GM12878 (cell line): Measurements from ENCODE around the gene LYPLAL1. TPM values are rescaled to one million over a fixed set of nuclear protein-coding genes. Genes with fewer than 3 reads are reported as not detected.

Experiments
- ATAC-seq: fragments of 200-7000 bp; cut with Tn5 transposase; 3 replicates; pipeline ENCODE4 v1.9.1; 2020; ENCODE audit warnings: mild to moderate bottlenecking, moderate library complexity
- BruUV-seq: library from RNA; stranded (reverse); fragments of 400-500 nt; replicated peaks from 2 replicates; lab custom pipeline; 2021; lab: Mats Ljungman, UMichigan
- CTCF ChIA-PET: fragments of 300-600 bp; sonication (Branson Sonifier 250); formaldehyde crosslinking; extraction: SDS; loops from one replicate; lab custom pipeline; 2021; ENCODE audit warnings: inconsistent platforms; lab: Yijun Ruan, JAX
- POLR2A ChIA-PET: fragments of 350-600 bp; formaldehyde crosslinking; extraction: SDS; loops from one replicate; lab custom pipeline; 2021; ENCODE audit warnings: inconsistent platforms; lab: Charles Lee
- RAD21 ChIA-PET: fragments of 300-600 bp; sonication (Branson Sonifier 250); formaldehyde crosslinking; loops from one replicate; lab custom pipeline; 2023; ENCODE audit warnings: antibody characterized with exemption; ENCODE audit not compliant: unreplicated experiment; lab: Charles Lee
- SMC1A ChIA-PET: fragments of 300-600 bp; sonication (Branson Sonifier 250); formaldehyde crosslinking; loops from one replicate; lab custom pipeline; 2023; ENCODE audit not compliant: unreplicated experiment, uncharacterized antibody; lab: Charles Lee
- DNase-seq: peaks from one replicate; pipeline ENCODE4 v3.0.0-alpha.2; 2011; ENCODE audit warnings: low read depth, low spot score
- FAIRE-seq: peaks from 3 replicates; lab custom pipeline; 2011; peaks lifted over from hg19 to GRCh38; lab: Jason Lieb, UNC
- H2AFZ ChIP-seq: 2 replicates; pipeline ENCODE4 v1.6.0; 2011; ENCODE audit warnings: low read depth, low read length, control low read depth; ENCODE audit not compliant: control insufficient read depth
- H3K27ac ChIP-seq: 2 replicates; pipeline ENCODE4 v1.5.1; 2011; ENCODE audit warnings: control low read depth; ENCODE audit not compliant: control insufficient read depth, insufficient read depth
- H3K27me3 ChIP-seq, 2 experiments: replicated peaks in 1 of 2; 2 replicates each; pipeline versions ENCODE4 v1.6.0 to v1.6.1; 2011; ENCODE audit warnings: low read length in 1 of 2; ENCODE audit not compliant: control insufficient read depth in 2 of 2, insufficient read depth in 2 of 2
- H3K36me3 ChIP-seq, 2 experiments: 2 replicates each; pipeline ENCODE4 v1.5.1; 2011; ENCODE audit warnings: low read length in 1 of 2; ENCODE audit not compliant: control insufficient read depth in 2 of 2, insufficient read depth in 2 of 2
- H3K4me1 ChIP-seq: 2 replicates; pipeline ENCODE4 v1.6.1; 2011; ENCODE audit warnings: mild to moderate bottlenecking, low read length, moderate library complexity, mixed read lengths; ENCODE audit not compliant: control insufficient read depth, insufficient read depth
- H3K4me2 ChIP-seq: 2 replicates; pipeline ENCODE4 v1.6.0; 2011; ENCODE audit warnings: control low read depth; ENCODE audit not compliant: control insufficient read depth, insufficient read depth
- H3K4me3 ChIP-seq: fragments of 200-600 bp; sonication (generic); 2 replicates; pipeline ENCODE4 v1.5.1; 2016
- H3K79me2 ChIP-seq: 2 replicates; pipeline ENCODE4 v1.6.0; 2011; ENCODE audit warnings: low read length; ENCODE audit not compliant: control insufficient read depth, insufficient read depth
- H3K9ac ChIP-seq: 2 replicates; pipeline ENCODE4 v1.8.0; 2011; ENCODE audit warnings: low read length, control low read depth, mixed read lengths; ENCODE audit not compliant: control insufficient read depth, insufficient read depth
- H3K9me3 ChIP-seq: replicated peaks from 3 replicates; pipeline ENCODE4 v1.5.1; 2011; ENCODE audit warnings: mild to moderate bottlenecking, low read length; ENCODE audit not compliant: control insufficient read depth, insufficient read depth
- H4K20me1 ChIP-seq: 2 replicates; pipeline ENCODE4 v1.6.0; 2011; ENCODE audit not compliant: control insufficient read depth, insufficient read depth
- NFXL1 ChIP-seq: fragments of 450-650 bp; IDR thresholded peaks from 2 replicates; pipeline ENCODE4 v1.6.1; 2017; ENCODE audit warnings: antibody characterized with exemption, mild to moderate bottlenecking, borderline replicate concordance
- SMAD1 ChIP-seq: fragments of 450-650 bp; IDR thresholded peaks from 2 replicates; pipeline ENCODE4 v1.6.1; 2018; ENCODE audit warnings: mild to moderate bottlenecking, low read depth; ENCODE audit not compliant: partially characterized antibody
- SP1 ChIP-seq: IDR thresholded peaks from one replicate; pipeline ENCODE4 v1.6.1; 2011; ENCODE audit warnings: low read depth, low read length
- STAT1 ChIP-seq: fragments of 450-650 bp; conservative IDR thresholded peaks from 2 replicates; pipeline ENCODE4 v1.6.1; 2014; ENCODE audit warnings: antibody characterized with exemption, mild to moderate bottlenecking
- ZNF24 ChIP-seq: fragments of 450-650 bp; IDR thresholded peaks from 2 replicates; pipeline ENCODE4 v1.6.1; 2017; ENCODE audit warnings: antibody characterized with exemption, mild to moderate bottlenecking
- WGBS: methylation state at CpG from one replicate; pipeline ENCODE4 v1.1.6; 2016; ENCODE audit warnings: low lambda C conversion rate; ENCODE audit not compliant: insufficient replicate concordance, insufficient coverage; ENCODE audit errors: missing lambda C conversion rate; 5-methylcytosine and 5-hydroxymethylcytosine counted together
- in situ Hi-C: fragments of 300-500 bp; cut with MboI; formaldehyde crosslinking; loops from 9 replicates; pipeline ENCODE4 v1.14.3; 2018; ENCODE audit warnings: mixed read lengths
- intact Hi-C: fragments of 100-400 bp; cut with micrococcal nuclease; formaldehyde crosslinking; loops from one replicate; pipeline ENCODE4 v1.14.2; 2022; ENCODE audit not compliant: unreplicated experiment
- polyA plus RNA-seq, 11 experiments: library from polyadenylated mRNA; depleted of rRNA in 4 of 11; unstranded in 6 of 11; stranded (reverse) in 5 of 11; fragments of >200 nt; fragmentation: Nextera tagmentation in 4 of 11; fragmentation: Illumina TruSeq in 1 of 11; extraction: Ambion mirVana in 4 of 11; extraction: Trizol in 1 of 11; gene quantifications; 1 replicate in 1 of 11; 2 replicates in 10 of 11; pipeline versions ENCODE4 v1.2.1 to v1.2.3, GENCODE V29; 2011 to 2016; ENCODE audit warnings: inconsistent platforms in 2 of 11, missing spikeins in 2 of 11, low read depth in 1 of 11
- total RNA-seq, 4 experiments: library from RNA; depleted of rRNA in 3 of 4; stranded (reverse); fragments of >200 nt in 3 of 4; fragmentation: Illumina TruSeq in 1 of 4; extraction: Trizol in 1 of 4; gene quantifications; 2 replicates each; pipeline versions ENCODE4 v1.2.1 to v1.2.3, GENCODE V29; 2013 to 2021
- TF ChIP-seq, protein P1 (sequence below): IDR thresholded peaks from 2 replicates; pipeline ENCODE4 v1.6.1; 2011; ENCODE audit warnings: borderline replicate concordance, low read depth, mild to moderate bottlenecking, moderate library complexity, low read length; ENCODE audit not compliant: insufficient read depth, poor library complexity, severe bottlenecking
- TF ChIP-seq, protein P2 (sequence below): IDR thresholded peaks from 2 replicates; pipeline ENCODE4 v1.6.1; 2012; ENCODE audit warnings: low read depth, low read length, improper control_type of control experiment

Gene LYPLAL1
- total and polyA plus RNA-seq, 10 of the 15 experiments (the other 5 are each of a cell fraction or from before 2014, with no cell fraction given) = 19.4 to 112 (median 40.5) TPM

DNA sequence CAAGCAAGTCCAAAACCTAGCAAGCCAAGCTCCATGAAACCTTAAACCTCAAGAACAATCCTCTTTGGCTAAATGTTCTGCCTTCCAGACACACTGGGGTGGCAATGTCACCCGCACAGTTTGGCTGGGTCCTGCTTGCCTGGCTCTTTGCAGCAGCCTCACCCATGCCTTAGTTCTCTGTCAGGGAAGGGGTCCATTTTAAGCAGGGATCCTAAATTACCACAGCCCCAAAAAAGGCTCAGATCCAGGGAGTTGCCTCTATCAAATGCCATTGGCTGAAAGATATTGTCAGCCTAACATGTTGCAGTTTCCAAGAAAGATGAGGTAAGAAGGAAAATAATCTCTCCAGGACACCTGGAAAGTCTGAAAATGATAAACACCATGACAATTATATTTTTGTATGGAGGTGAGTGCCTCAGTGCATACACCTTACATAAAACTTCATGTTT lies 26.1 kb upstream of the LYPLAL1 start:
- in situ Hi-C loops (no loop called here), intact Hi-C loops (no loop called here)
- ChIA-PET CTCF (no interaction called here), SMC1A (no interaction called here), RAD21 (no interaction called here), POLR2A (no interaction called here)
- no peak overlapping the region for H2AFZ ChIP-seq
- H3K9me3 ChIP-seq = no peaks in the 10 kb centered on the region
- no peak overlapping the region for H3K9ac ChIP-seq
- no TSS peak for BruUV-seq
- H3K4me2 ChIP-seq = no peak overlapping the region
- ATAC-seq (no peak), DNase-seq (no peak), FAIRE-seq (no peak)
- H3K27ac ChIP-seq = no peak overlapping the region
- 90% methylated on average over 1 of the region's 1 CpG for WGBS
- no peaks in the 10 kb centered on the region for H4K20me1 ChIP-seq
- H3K79me2 ChIP-seq = no peaks in the 10 kb centered on the region
- H3K27me3 ChIP-seq = no peaks in the 10 kb centered on the region
- TF ChIP-seq NFXL1 (no peak), ZNF24 (no peak), STAT1 (no peak), SP1 (no peak), SMAD1 (no peak)
- TF ChIP-seq, protein P1, sequence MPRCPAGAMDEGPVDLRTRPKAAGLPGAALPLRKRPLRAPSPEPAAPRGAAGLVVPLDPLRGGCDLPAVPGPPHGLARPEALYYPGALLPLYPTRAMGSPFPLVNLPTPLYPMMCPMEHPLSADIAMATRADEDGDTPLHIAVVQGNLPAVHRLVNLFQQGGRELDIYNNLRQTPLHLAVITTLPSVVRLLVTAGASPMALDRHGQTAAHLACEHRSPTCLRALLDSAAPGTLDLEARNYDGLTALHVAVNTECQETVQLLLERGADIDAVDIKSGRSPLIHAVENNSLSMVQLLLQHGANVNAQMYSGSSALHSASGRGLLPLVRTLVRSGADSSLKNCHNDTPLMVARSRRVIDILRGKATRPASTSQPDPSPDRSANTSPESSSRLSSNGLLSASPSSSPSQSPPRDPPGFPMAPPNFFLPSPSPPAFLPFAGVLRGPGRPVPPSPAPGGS = no peak
- TF ChIP-seq, protein P2, sequence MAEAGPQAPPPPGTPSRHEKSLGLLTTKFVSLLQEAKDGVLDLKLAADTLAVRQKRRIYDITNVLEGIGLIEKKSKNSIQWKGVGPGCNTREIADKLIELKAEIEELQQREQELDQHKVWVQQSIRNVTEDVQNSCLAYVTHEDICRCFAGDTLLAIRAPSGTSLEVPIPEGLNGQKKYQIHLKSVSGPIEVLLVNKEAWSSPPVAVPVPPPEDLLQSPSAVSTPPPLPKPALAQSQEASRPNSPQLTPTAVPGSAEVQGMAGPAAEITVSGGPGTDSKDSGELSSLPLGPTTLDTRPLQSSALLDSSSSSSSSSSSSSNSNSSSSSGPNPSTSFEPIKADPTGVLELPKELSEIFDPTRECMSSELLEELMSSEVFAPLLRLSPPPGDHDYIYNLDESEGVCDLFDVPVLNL = no peak
- H3K4me1 ChIP-seq = no peaks in the 10 kb centered on the region
- no peaks in the 10 kb centered on the region for H3K36me3 ChIP-seq
- H3K4me3 ChIP-seq = no peak overlapping the region
